Measurements from ENCODE around the gene KIF13A. TPM values are rescaled to one million over a fixed set of nuclear protein-coding genes. Genes with fewer than 3 reads are reported as not detected.

The KIF13A gene
- total RNA-seq, 1 donor from 2014 or later, result 34.4 TPM

- H3K27ac Mint-ChIP-seq (ENCODE audit: unreplicated experiment), result no peak overlapping the region
These were observed 151.1 kb downstream of the KIF13A start for GRCh38 chr6:17836293-17836692.

GRCh38 chr6:17835784-17836183 lies 151.7 kb downstream of the KIF13A start:
- Mint-ChIP-seq H3K9me3 (no peaks in the 10 kb centered on the region), H3K4me3 (no peak overlapping the region), H3K27ac (ENCODE audit: unreplicated experiment) (no peak overlapping the region), H3K4me1 (peaks cover 18% of the 10 kb centered on the region), H3K27me3 (ENCODE audit: low read depth) (no peaks in the 10 kb centered on the region), H3K36me3 (ENCODE audit: low read depth) (peaks cover 17% of the 10 kb centered on the region)
- DNase-seq (ENCODE audit: low read depth, low spot score), result no peak
- no peak for TF ChIP-seq CTCF (conservative IDR thresholded peaks at IDR 0.05)

More at GRCh38 chr6:17836293-17836692, 151.1 kb downstream of the KIF13A start:
- Mint-ChIP-seq H3K9me3 (no peaks in the 10 kb centered on the region), H3K36me3 (ENCODE audit: low read depth) (peaks cover 14% of the 10 kb centered on the region), H3K27me3 (ENCODE audit: low read depth) (no peaks in the 10 kb centered on the region), H3K4me3 (no peak overlapping the region), H3K4me1 (peaks cover 18% of the 10 kb centered on the region)
- TF ChIP-seq CTCF (conservative IDR thresholded peaks at IDR 0.05), result no peak
- no peak for DNase-seq (ENCODE audit: low read depth, low spot score)

- H3K27ac Mint-ChIP-seq (ENCODE audit: unreplicated experiment), result no peak overlapping the region
- H3K4me3 Mint-ChIP-seq, result no peak overlapping the region
- no peaks in the 10 kb centered on the region for H3K9me3 Mint-ChIP-seq
- TF ChIP-seq CTCF (conservative IDR thresholded peaks at IDR 0.05), result no peak
- no peaks in the 10 kb centered on the region for H3K4me1 Mint-ChIP-seq
- peaks cover 17% of the 10 kb centered on the region for H3K36me3 Mint-ChIP-seq (ENCODE audit: low read depth)
- H3K27me3 Mint-ChIP-seq (ENCODE audit: low read depth), result no peaks in the 10 kb centered on the region
- DNase-seq (ENCODE audit: low read depth, low spot score), result no peak
These were observed 156.3 kb downstream of the KIF13A start for GRCh38 chr6:17831135-17831534.

GRCh38 chr6:17829905-17830304 lies 157.5 kb downstream of the KIF13A start:
- DNase-seq (ENCODE audit: low read depth, low spot score), result no peak
- Mint-ChIP-seq H3K27me3 (ENCODE audit: low read depth) (no peaks in the 10 kb centered on the region), H3K27ac (ENCODE audit: unreplicated experiment) (no peak overlapping the region), H3K4me3 (no peak overlapping the region), H3K36me3 (ENCODE audit: low read depth) (peaks cover 17% of the 10 kb centered on the region), H3K4me1 (no peaks in the 10 kb centered on the region), H3K9me3 (no peaks in the 10 kb centered on the region)
- no peak for TF ChIP-seq CTCF (conservative IDR thresholded peaks at IDR 0.05)

- Mint-ChIP-seq H3K4me3 (no peak overlapping the region), H3K27ac (ENCODE audit: unreplicated experiment) (no peak overlapping the region), H3K9me3 (no peaks in the 10 kb centered on the region), H3K36me3 (ENCODE audit: low read depth) (peaks cover 19% of the 10 kb centered on the region), H3K4me1 (no peaks in the 10 kb centered on the region), H3K27me3 (ENCODE audit: low read depth) (no peaks in the 10 kb centered on the region)
- TF ChIP-seq CTCF (conservative IDR thresholded peaks at IDR 0.05), result no peak
- no peak for DNase-seq (ENCODE audit: low read depth, low spot score)
These were observed 159.3 kb downstream of the KIF13A start for GRCh38 chr6:17828149-17828548.

GRCh38 chr6:17826301-17826700 lies 161.1 kb downstream of the KIF13A start:
- Mint-ChIP-seq H3K4me3 (no peak overlapping the region), H3K4me1 (no peaks in the 10 kb centered on the region), H3K9me3 (no peaks in the 10 kb centered on the region), H3K36me3 (ENCODE audit: low read depth) (peaks cover 14% of the 10 kb centered on the region), H3K27me3 (ENCODE audit: low read depth) (no peaks in the 10 kb centered on the region), H3K27ac (ENCODE audit: unreplicated experiment) (no peak overlapping the region)
- no peak for TF ChIP-seq CTCF (conservative IDR thresholded peaks at IDR 0.05)
- DNase-seq (ENCODE audit: low read depth, low spot score), result no peak

All from neural crest cell (in vitro differentiated cells).